SK-N-SH (cell line): ENCODE measurements around the gene WDR41. TPM values are rescaled to one million over a fixed set of nuclear protein-coding genes. Genes with fewer than 3 reads are reported as not detected.

Experiments
- CTCF ChIA-PET: fragments of 300-600, 350-600 bp; formaldehyde crosslinking; extraction: SDS; loops from one replicate; lab custom pipeline; 2021; lab: Yijun Ruan, JAX
- POLR2A ChIA-PET: fragments of 350-600 bp; sonication (Branson Sonifier 250); formaldehyde crosslinking; extraction: SDS; loops from one replicate; lab custom pipeline; 2020; ENCODE audit warnings: antibody characterized with exemption, inconsistent platforms; lab: Yijun Ruan, JAX
- DNase-seq: peaks from one replicate; pipeline ENCODE4 v3.0.0; 2012
- H2AFZ ChIP-seq: fragments of 200-600 bp; sonication (generic); 2 replicates; pipeline ENCODE4 v1.8.1; 2016; ENCODE audit warnings: antibody characterized with exemption, mild to moderate bottlenecking, low read depth
- H3F3A ChIP-seq: fragments of 200-600 bp; sonication (generic); replicated peaks from 2 replicates; pipeline ENCODE3; 2016; ENCODE audit warnings: antibody characterized with exemption, mild to moderate bottlenecking; ENCODE audit not compliant: insufficient read depth
- H3K27ac ChIP-seq, 2 experiments: fragments of 200-500 bp in 1 of 2; fragments of 200-600 bp in 1 of 2; sonication (Bioruptor generic) in 1 of 2; sonication (generic), shearing (Covaris generic) in 1 of 2; 2 replicates each; pipeline versions ENCODE4 v1.5.1 to v1.6.1; 2014 to 2016; ENCODE audit warnings: low read depth in 2 of 2, inconsistent platforms in 1 of 2, low read length in 1 of 2, mild to moderate bottlenecking in 1 of 2, mixed read lengths in 1 of 2
- H3K27me3 ChIP-seq: fragments of 200-600 bp; sonication (generic), shearing (Covaris generic); 2 replicates; pipeline ENCODE4 v1.6.1; 2016; ENCODE audit warnings: mixed run types; ENCODE audit not compliant: insufficient read depth
- H3K36me3 ChIP-seq, 2 experiments: fragments of 200-500 bp in 1 of 2; fragments of 200-600 bp in 1 of 2; sonication (Bioruptor generic) in 1 of 2; sonication (generic) in 1 of 2; replicated peaks in 1 of 2; 2 replicates each; pipeline versions ENCODE3 to v1.5.1; 2014 to 2016; ENCODE audit warnings: low read length in 1 of 2, mild to moderate bottlenecking in 1 of 2; ENCODE audit not compliant: insufficient read depth in 2 of 2, control insufficient read depth in 1 of 2
- H3K4me1 ChIP-seq, 2 experiments: fragments of 200-500 bp in 1 of 2; fragments of 200-600 bp in 1 of 2; sonication (Bioruptor generic) in 1 of 2; sonication (generic), shearing (Covaris generic) in 1 of 2; 2 replicates each; pipeline versions ENCODE4 v1.5.1 to v1.6.1; 2014 to 2016; ENCODE audit warnings: low read depth in 1 of 2, low read length in 1 of 2, mixed run types in 1 of 2; ENCODE audit not compliant: insufficient read depth in 2 of 2, control insufficient read depth in 1 of 2
- H3K4me2 ChIP-seq: fragments of 200-600 bp; sonication (generic), shearing (Covaris generic); 2 replicates; pipeline ENCODE4 v1.6.1; 2017; ENCODE audit warnings: mixed run types
- H3K4me3 ChIP-seq, 2 experiments: fragments of 200-500 bp in 1 of 2; fragments of 200-600 bp in 1 of 2; sonication (Bioruptor generic) in 1 of 2; sonication (generic), shearing (Covaris generic) in 1 of 2; 2 replicates each; pipeline versions ENCODE4 v1.5.1 to v1.8.1; 2014 to 2016; ENCODE audit warnings: low read depth in 2 of 2, inconsistent platforms in 1 of 2, low read length in 1 of 2, mild to moderate bottlenecking in 1 of 2, mixed read lengths in 1 of 2, moderate library complexity in 1 of 2
- H3K79me2 ChIP-seq: fragments of 200-600 bp; sonication (generic); 2 replicates; pipeline ENCODE4 v1.8.1; 2017; ENCODE audit warnings: mild to moderate bottlenecking; ENCODE audit not compliant: insufficient read depth
- H3K9ac ChIP-seq: fragments of 200-600 bp; sonication (generic); 2 replicates; pipeline ENCODE4 v1.6.1; 2017; ENCODE audit warnings: mixed run types
- H3K9me2 ChIP-seq: fragments of 200-600 bp; sonication (generic); 2 replicates; pipeline ENCODE4 v1.6.1; 2017; ENCODE audit warnings: mixed run types
- H3K9me3 ChIP-seq: fragments of 200-600 bp; sonication (generic); 2 replicates; pipeline ENCODE4 v1.6.1; 2017; ENCODE audit warnings: mixed run types, mild to moderate bottlenecking, moderate library complexity
- H4K20me1 ChIP-seq: fragments of 200-600 bp; sonication (generic); 2 replicates; pipeline ENCODE4 v1.6.1; 2017; ENCODE audit warnings: mild to moderate bottlenecking, mixed run types; ENCODE audit not compliant: insufficient read depth
- ELF1 ChIP-seq: IDR thresholded peaks from 2 replicates; pipeline ENCODE4 v1.4.0; 2012
- EP300 ChIP-seq, 2 experiments: IDR thresholded peaks; 2 replicates each; pipeline versions ENCODE4 v1.4.0 to v1.6.1; 2012; ENCODE audit warnings: borderline replicate concordance in 1 of 2, low read depth in 1 of 2, low read length in 1 of 2
- EZH2phosphoT487 ChIP-seq: fragments of 200-600 bp; sonication (generic); IDR thresholded peaks from 2 replicates; pipeline ENCODE4 v1.6.1; 2017; ENCODE audit warnings: low read depth, mixed run types, mild to moderate bottlenecking, antibody characterized with exemption, moderate library complexity, borderline replicate concordance
- FOSL2 ChIP-seq: IDR thresholded peaks from 2 replicates; pipeline ENCODE4 v1.4.0; 2012; ENCODE audit warnings: low read depth, mild to moderate bottlenecking, moderate library complexity, borderline replicate concordance
- FOXM1 ChIP-seq: IDR thresholded peaks from 2 replicates; pipeline ENCODE4 v1.4.0; 2012; ENCODE audit warnings: low read depth, mild to moderate bottlenecking
- GABPA ChIP-seq: IDR thresholded peaks from 2 replicates; pipeline ENCODE4 v1.4.0; 2012; ENCODE audit warnings: low read depth, mild to moderate bottlenecking
- GATA2 ChIP-seq: sonication (generic); formaldehyde crosslinking; IDR thresholded peaks from 2 replicates; pipeline ENCODE4 v1.5.0; 2020; ENCODE audit warnings: mild to moderate bottlenecking, missing genetic modification reagents
- JUND ChIP-seq: IDR thresholded peaks from 2 replicates; pipeline ENCODE4 v1.4.0; 2012
- MAX ChIP-seq: IDR thresholded peaks from 2 replicates; pipeline ENCODE4 v1.4.0; 2012; ENCODE audit warnings: low read depth
- PBX3 ChIP-seq: IDR thresholded peaks from 2 replicates; pipeline ENCODE4; 2012
- RCOR1 ChIP-seq: fragments of 150-350 bp; IDR thresholded peaks from 2 replicates; pipeline ENCODE4 v1.6.1; 2017; ENCODE audit warnings: antibody characterized with exemption, low read length
- RFX5 ChIP-seq: IDR thresholded peaks from 2 replicates; pipeline ENCODE4 v1.6.1; 2012; ENCODE audit warnings: mild to moderate bottlenecking, improper control_type of control experiment, low read length
- SIN3A ChIP-seq: IDR thresholded peaks from 2 replicates; pipeline ENCODE4 v1.6.1; 2012; ENCODE audit warnings: low read depth, mild to moderate bottlenecking, low read length, moderate library complexity, borderline replicate concordance
- TAF1 ChIP-seq: IDR thresholded peaks from 2 replicates; pipeline ENCODE4 v1.6.1; 2012; ENCODE audit warnings: low read depth, mild to moderate bottlenecking, low read length, moderate library complexity, borderline replicate concordance
- TCF12 ChIP-seq: IDR thresholded peaks from 2 replicates; pipeline ENCODE4 v1.4.0; 2012
- TEAD4 ChIP-seq: IDR thresholded peaks from 2 replicates; pipeline ENCODE4 v1.4.0; 2012; ENCODE audit warnings: mild to moderate bottlenecking, borderline replicate concordance; ENCODE audit not compliant: insufficient read depth
- whole genome bisulfite sequencing: methylation state at CpG from one replicate; pipeline ENCODE4 v1.1.6; 2017; ENCODE audit warnings: low lambda C conversion rate; 5-methylcytosine and 5-hydroxymethylcytosine counted together
- polyA plus RNA-seq, 3 experiments: library from polyadenylated mRNA; depleted of rRNA; stranded (reverse); fragments of >200 nt; gene quantifications; 2 replicates each; pipeline ENCODE4 v1.2.3, GENCODE V29; 2012
- TF ChIP-seq, protein P1 (sequence below): IDR thresholded peaks from 2 replicates; pipeline ENCODE4 v1.4.0; 2012; ENCODE audit warnings: low read depth, borderline replicate concordance
- TF ChIP-seq, protein P2 (sequence below): fragments of 200-600 bp; sonication (generic); IDR thresholded peaks from 2 replicates; pipeline ENCODE4 v1.6.1; 2017; ENCODE audit warnings: antibody characterized with exemption, mild to moderate bottlenecking, moderate library complexity
- TF ChIP-seq, protein P3 (sequence below): IDR thresholded peaks from 2 replicates; pipeline ENCODE4 v1.6.1; 2012; ENCODE audit warnings: mild to moderate bottlenecking, low read depth, low read length, moderate library complexity

Gene WDR41
- polyA plus RNA-seq, 1 of the 3 experiments (the other 2 are of a cell fraction), result 17.2 TPM

DNA sequence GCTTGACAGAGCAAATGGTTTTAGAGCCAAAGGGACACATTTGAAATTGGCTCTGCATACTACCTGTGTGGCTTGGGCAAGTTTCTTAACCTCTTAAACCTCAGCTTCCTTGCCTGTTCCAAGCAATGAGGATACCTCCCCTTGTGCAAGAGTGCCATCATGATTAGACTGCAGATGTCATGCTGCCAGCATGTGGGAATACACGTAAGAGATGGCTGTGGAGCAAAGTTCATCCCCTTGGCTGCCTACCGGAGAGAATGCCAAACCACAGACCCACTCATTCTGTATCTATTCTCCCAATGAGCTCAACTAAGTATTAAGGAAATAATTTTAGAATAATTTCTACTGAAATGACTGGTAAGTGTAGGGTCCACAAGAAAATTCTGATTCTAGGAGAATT, 101.3 kb downstream of the WDR41 start:
- no peak overlapping the region for H3K4me2 ChIP-seq
- no peaks in the 10 kb centered on the region; the same call in 1 of the 2 replicates for H3K27me3 ChIP-seq
- no peak for DNase-seq
- no peaks in the 10 kb centered on the region for H3K36me3 ChIP-seq
- no peak overlapping the region for H3K9ac ChIP-seq
- no peak overlapping the region for H2AFZ ChIP-seq
- no peaks in the 10 kb centered on the region for H4K20me1 ChIP-seq
- no peaks in the 10 kb centered on the region for H3K9me3 ChIP-seq
- no peaks in the 10 kb centered on the region for H3K79me2 ChIP-seq
- no peak for TF ChIP-seq ELF1
- TF ChIP-seq TEAD4, result no peak
- TF ChIP-seq, protein P1, sequence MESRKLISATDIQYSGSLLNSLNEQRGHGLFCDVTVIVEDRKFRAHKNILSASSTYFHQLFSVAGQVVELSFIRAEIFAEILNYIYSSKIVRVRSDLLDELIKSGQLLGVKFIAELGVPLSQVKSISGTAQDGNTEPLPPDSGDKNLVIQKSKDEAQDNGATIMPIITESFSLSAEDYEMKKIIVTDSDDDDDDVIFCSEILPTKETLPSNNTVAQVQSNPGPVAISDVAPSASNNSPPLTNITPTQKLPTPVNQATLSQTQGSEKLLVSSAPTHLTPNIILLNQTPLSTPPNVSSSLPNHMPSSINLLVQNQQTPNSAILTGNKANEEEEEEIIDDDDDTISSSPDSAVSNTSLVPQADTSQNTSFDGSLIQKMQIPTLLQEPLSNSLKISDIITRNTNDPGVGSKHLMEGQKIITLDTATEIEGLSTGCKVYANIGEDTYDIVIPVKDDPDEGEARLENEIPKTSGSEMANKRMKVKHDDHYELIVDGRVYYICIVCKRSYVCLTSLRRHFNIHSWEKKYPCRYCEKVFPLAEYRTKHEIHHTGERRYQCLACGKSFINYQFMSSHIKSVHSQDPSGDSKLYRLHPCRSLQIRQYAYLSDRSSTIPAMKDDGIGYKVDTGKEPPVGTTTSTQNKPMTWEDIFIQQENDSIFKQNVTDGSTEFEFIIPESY, result no peak
- TF ChIP-seq GABPA, result no peak
- no peak for TF ChIP-seq RCOR1
- no peak for TF ChIP-seq TAF1
- no peak for TF ChIP-seq SIN3A
- no peak for TF ChIP-seq JUND
- TF ChIP-seq FOXM1, result no peak
- no peak for TF ChIP-seq MAX
- no peak for TF ChIP-seq EZH2phosphoT487
- no peak for TF ChIP-seq EP300 (IDR thresholded peaks at IDR 0.05; ENCODE audit: borderline replicate concordance in 1 of 2, low read depth in 1 of 2, low read length in 1 of 2)
- TF ChIP-seq, protein P2, sequence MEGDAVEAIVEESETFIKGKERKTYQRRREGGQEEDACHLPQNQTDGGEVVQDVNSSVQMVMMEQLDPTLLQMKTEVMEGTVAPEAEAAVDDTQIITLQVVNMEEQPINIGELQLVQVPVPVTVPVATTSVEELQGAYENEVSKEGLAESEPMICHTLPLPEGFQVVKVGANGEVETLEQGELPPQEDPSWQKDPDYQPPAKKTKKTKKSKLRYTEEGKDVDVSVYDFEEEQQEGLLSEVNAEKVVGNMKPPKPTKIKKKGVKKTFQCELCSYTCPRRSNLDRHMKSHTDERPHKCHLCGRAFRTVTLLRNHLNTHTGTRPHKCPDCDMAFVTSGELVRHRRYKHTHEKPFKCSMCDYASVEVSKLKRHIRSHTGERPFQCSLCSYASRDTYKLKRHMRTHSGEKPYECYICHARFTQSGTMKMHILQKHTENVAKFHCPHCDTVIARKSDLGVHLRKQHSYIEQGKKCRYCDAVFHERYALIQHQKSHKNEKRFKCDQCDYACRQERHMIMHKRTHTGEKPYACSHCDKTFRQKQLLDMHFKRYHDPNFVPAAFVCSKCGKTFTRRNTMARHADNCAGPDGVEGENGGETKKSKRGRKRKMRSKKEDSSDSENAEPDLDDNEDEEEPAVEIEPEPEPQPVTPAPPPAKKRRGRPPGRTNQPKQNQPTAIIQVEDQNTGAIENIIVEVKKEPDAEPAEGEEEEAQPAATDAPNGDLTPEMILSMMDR, result no peak
- TF ChIP-seq FOSL2, result no peak
- no peak for TF ChIP-seq PBX3
- TF ChIP-seq, protein P3, sequence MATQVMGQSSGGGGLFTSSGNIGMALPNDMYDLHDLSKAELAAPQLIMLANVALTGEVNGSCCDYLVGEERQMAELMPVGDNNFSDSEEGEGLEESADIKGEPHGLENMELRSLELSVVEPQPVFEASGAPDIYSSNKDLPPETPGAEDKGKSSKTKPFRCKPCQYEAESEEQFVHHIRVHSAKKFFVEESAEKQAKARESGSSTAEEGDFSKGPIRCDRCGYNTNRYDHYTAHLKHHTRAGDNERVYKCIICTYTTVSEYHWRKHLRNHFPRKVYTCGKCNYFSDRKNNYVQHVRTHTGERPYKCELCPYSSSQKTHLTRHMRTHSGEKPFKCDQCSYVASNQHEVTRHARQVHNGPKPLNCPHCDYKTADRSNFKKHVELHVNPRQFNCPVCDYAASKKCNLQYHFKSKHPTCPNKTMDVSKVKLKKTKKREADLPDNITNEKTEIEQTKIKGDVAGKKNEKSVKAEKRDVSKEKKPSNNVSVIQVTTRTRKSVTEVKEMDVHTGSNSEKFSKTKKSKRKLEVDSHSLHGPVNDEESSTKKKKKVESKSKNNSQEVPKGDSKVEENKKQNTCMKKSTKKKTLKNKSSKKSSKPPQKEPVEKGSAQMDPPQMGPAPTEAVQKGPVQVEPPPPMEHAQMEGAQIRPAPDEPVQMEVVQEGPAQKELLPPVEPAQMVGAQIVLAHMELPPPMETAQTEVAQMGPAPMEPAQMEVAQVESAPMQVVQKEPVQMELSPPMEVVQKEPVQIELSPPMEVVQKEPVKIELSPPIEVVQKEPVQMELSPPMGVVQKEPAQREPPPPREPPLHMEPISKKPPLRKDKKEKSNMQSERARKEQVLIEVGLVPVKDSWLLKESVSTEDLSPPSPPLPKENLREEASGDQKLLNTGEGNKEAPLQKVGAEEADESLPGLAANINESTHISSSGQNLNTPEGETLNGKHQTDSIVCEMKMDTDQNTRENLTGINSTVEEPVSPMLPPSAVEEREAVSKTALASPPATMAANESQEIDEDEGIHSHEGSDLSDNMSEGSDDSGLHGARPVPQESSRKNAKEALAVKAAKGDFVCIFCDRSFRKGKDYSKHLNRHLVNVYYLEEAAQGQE, result no peak
- TF ChIP-seq RFX5, result no peak
- TF ChIP-seq TCF12, result no peak
- no peak for TF ChIP-seq GATA2 (CRISPR knock-in tag)
- no peaks in the 10 kb centered on the region for H3F3A ChIP-seq
- no peak overlapping the region for H3K4me3 ChIP-seq
- 71% methylated on average over 2 of the region's 2 CpGs for WGBS
- ChIA-PET POLR2A (no interaction called here), CTCF (interaction anchor here (1.3 kb wide), 1 partner anchor 11 kb away, joined by 3 read pairs; no protein-coding TSS in a partner anchor)
- no peak overlapping the region for H3K27ac ChIP-seq
- H3K9me2 ChIP-seq, result no peaks in the 10 kb centered on the region
- H3K4me1 ChIP-seq, result no peaks in the 10 kb centered on the region; a peak in 1 of 4 replicates
